Left colon (tissue), 2 donors: ENCODE results near the gene CDC42SE2. TPM values are rescaled to one million over a fixed set of nuclear protein-coding genes. Genes with fewer than 3 reads are reported as not detected.
"Not testable (repeated sequence)": the region's sequence is repeated elsewhere in the genome, so short reads cannot be mapped to it uniquely, and the experiment has no call there.

ENCODE experiments used
- ATAC-seq: fragments of 200-7000 bp; cut with Tn5 transposase; one replicate; pipeline ENCODE4 v1.9.1; 2020; ENCODE audit warnings: mild to moderate bottlenecking, moderate library complexity
- DNase-seq, 2 donors: peaks; one replicate each; pipeline ENCODE4 v3.0.0-alpha.2; 2020
- intact Hi-C, 2 donors: fragments of 100-400 bp; cut with DNase I in 1 of 2; cut with micrococcal nuclease in 1 of 2; formaldehyde crosslinking; loops; one replicate each; pipeline versions ENCODE4 v1.11.2 to v1.14.0; 2022; cut with DNase I, micrococcal nuclease
- total RNA-seq, 2 donors: library from RNA; stranded (reverse); fragmentation: NEBNext Ultra II Directional; extraction: Animal tissue kit (Norgen Biotek cat#: 25700); gene quantifications; one replicate each; pipeline ENCODE4 v1.2.1, GENCODE V29; 2021
- donor health status: DM: no; HTN: no; CAD: no.
- donor health status: DM: yes; HTN: yes; CAD: no.

The CDC42SE2 gene
- total RNA-seq, 2 donors from 2014 or later = 106 to 114 TPM

DNA sequence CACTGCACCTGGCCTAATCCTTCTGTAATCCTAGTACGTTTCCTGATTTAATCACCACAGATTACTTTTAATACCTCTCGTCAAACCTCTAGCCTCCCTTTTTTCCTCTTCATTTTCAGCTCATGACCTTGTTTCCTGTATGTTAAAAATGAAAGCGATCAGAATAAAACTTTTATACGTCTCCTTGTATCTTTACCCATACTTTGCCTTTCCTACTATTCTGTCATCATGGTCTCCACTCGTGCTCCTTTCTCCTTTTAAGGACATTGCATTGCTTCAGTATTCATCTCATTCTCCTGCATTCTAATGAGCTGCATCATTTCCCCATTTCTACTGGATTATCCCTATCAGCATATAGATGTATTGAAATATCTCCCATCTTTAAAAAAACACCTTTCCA, 8.5 kb downstream of the CDC42SE2 start:
- DNase-seq (no peak), ATAC-seq (no peak)
- intact Hi-C loops = no loop called here

DNA sequence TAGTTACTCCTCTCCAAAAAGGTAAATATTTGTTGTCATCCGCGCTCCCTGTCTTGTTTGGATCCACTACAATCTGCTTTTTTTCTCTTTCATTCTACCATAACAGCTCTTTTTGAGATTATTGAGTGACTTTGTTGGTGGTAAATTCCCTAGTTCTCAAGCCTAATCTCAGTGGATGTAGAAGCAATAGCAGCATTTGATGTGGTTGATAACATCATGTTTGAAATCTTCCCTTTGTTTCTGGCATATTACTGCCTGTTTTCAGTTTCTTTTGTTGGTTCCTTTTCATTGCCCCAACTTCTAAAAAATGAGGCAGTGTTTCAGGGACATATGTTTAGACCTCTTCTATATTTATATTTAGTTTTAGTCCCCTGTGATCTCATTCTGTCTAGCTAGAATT, 8.9 kb downstream of the CDC42SE2 start:
- ATAC-seq = no peak
- intact Hi-C loops = no loop called here
- no peak for DNase-seq

DNA sequence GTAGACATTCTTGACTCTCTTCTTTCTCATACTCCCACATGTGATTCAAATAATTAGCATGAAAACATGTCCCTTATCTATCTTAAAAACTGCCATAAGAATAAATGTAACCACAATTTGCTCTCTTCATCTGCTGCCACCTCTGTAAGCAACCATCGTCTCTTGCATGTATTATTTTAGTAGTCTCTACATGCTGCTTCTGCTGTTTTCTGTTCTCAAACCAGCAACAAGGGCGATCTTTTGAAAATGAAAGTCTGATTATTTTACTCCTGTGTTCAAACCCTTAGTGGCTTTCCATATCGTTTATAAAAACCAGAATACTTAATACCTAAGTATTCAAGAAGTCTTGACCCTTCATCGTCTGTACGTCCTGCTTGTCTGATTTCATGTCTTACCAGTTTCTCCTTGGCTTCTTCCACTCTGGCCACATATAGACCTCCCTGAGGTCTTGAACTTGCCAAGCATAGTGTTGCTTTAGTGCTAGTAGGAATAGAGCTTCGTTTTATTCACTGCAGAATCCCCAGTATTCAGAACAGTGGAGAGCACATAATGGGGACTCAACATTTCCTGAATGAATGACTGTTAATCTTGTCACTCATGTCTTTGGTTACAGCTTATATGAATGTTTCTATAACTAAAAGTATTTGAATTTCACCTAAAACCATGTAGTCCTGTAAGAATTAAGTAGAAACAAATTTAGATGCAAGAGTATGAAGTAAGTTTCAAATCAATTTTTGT, 10.6 kb downstream of the CDC42SE2 start:
- no peak for DNase-seq
- intact Hi-C loops = no loop called here
- ATAC-seq = no peak

- intact Hi-C loops = no loop called here
- DNase-seq (no peak), ATAC-seq (no peak)
Observed at GRCh38 chr5:131276072-131276471, 12.2 kb downstream of the CDC42SE2 start.

- no peak for DNase-seq
- ATAC-seq = no peak
- intact Hi-C loops = no loop called here
Observed at GRCh38 chr5:131277447-131277846, 13.6 kb downstream of the CDC42SE2 start.

DNA sequence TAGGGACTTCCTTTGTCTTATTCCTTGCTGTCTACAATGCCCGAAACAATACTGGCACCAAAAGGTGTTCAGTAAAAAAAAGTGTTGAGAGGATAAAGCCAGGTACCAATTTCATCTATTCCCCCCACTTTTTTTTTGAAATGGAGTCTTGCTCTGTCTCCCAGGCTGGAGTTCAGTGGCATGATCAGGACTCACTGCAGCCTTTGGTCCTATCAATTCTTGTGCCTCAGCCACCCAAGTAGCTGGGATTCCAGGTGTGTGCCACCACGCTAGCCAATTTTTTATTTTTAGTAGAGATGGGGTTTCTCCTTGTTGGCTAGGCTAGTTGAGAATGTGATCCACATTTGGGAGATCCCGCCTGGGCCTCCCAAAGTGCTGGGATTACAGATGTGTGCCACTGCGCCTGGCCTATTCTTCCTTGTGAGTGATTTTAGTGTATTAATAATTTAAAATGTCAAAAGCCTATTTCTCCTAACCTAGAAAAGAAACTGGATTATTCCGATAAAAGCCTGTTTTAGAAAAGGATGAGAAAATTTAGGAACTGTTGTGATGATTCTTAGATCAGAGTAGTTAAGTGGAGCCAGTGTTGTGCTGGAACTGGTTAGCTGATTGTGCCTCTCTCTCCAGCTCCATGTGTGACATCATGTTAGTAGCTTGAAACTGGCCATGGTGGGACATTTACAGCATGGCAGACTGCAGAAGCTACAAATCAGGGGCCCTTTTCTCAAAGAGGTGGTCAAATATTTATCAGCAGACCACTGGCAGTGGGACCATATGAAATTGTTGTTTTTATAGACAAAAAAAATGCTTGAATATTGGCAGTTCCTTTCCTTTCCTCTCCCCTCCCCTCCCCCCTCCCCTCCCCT, 14.3 kb downstream of the CDC42SE2 start:
- DNase-seq = no peak
- no peak for ATAC-seq
- intact Hi-C loops = no loop called here

GRCh38 chr5:131278741-131279124, 14.9 kb downstream of the CDC42SE2 start:
- ATAC-seq, intact Hi-C loops, DNase-seq: not testable (repeated sequence)

- no peak for ATAC-seq
- intact Hi-C loops = no loop called here
- DNase-seq = no peak
Observed at GRCh38 chr5:131279204-131279603, 15.4 kb downstream of the CDC42SE2 start.

GRCh38 chr5:131280417-131280816, 16.6 kb downstream of the CDC42SE2 start:
- intact Hi-C loops = no loop called here
- DNase-seq (no peak), ATAC-seq (no peak)

DNA sequence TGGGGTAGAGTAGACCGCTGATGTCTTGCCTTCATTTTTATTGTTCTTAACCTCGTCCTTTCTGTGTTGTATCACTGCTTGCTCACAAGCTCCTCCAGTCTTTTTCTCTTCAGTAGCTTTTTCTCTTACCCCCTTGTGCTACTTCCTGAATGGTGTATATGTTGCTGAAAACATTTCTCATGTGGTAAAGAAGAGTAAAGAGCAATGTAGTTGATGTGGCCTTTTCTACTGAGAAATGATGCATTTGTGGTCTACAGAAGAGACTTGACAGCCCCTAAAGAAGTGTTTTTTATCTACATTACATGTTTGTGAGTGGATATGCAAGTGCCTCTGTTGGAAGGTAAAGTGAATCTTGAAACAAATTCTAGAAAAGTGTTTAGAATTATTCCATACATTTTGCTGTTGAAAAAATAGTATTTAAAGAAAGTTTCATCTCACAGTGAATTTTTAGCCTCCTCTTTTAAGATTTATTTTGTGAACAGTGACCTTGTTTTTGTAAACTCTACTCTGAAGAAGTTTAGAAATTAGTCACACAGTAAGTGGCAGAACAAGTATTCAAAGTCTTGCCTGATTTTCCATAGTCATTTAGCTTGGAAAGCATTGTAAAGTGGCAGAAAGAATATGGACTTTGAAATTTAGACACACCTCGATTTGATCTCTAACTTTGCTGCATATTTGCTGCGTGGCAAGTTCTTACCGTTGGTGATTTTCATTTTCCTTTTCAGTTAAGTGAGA, 17.4 kb downstream of the CDC42SE2 start:
- ATAC-seq = peak; percentile 79
- intact Hi-C loops = no loop called here

GRCh38 chr5:131281868-131282234, 18.0 kb downstream of the CDC42SE2 start:
- ATAC-seq (peak; percentile 17), DNase-seq (no peak)
- intact Hi-C loops = no loop called here

More for the DNA sequence above, 17.4 kb downstream of the CDC42SE2 start:
- DNase-seq = no peak

DNA sequence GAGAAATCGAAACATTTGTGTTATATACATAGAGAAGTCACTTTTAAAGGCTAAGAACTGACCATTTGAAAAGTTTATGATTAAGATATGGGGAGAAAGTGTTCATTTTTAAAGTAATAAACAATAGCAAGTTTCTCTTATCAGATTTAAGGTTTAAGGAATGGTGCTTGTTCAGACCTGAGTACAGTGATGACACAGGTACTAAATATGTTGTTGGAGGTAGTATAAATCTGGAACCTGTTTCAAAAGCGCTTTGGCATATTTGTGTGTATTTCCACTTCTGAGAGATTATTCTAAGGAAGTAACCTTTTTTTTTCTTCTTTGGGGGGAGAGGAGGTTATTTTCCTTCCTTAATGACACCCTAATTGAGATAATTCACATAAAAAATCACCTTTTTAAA, 18.4 kb downstream of the CDC42SE2 start:
- DNase-seq (no peak), ATAC-seq (peak; percentile 20)
- intact Hi-C loops = no loop called here

GRCh38 chr5:131285703-131286399, 22.0 kb downstream of the CDC42SE2 start:
- intact Hi-C loops = no loop called here
- ATAC-seq (peak; percentile 28), DNase-seq (no peak)

- intact Hi-C loops = no loop called here
- DNase-seq (no peak), ATAC-seq (peak; percentile 86)
Observed at GRCh38 chr5:131286400-131286715, 22.5 kb downstream of the CDC42SE2 start.

GRCh38 chr5:131288328-131288727, 24.5 kb downstream of the CDC42SE2 start:
- ATAC-seq = no peak

DNA sequence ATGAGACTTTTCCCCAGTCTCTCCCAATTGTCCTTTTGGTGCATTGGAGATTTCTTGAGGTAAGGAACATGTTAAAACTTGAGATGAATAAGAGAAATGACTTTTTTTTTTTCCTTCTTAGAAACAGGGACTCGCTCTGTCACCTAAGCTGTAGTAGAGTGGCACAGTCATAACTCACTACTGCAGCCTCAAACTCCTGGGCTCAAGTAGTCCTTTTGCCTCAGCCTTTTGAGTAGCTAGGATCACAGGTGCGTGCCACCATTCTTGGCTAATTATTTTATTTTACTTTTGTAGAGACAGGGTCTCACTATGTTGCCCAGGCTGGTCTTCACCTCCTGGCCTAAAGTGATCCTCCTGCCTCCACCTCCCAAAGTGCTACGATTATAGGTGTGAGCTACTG, 25.9 kb downstream of the CDC42SE2 start:
- DNase-seq (no peak), ATAC-seq (no peak)
- intact Hi-C loops = no loop called here

More at GRCh38 chr5:131288328-131288727, 24.5 kb downstream of the CDC42SE2 start:
- DNase-seq = no peak
- intact Hi-C loops = no loop called here

DNA sequence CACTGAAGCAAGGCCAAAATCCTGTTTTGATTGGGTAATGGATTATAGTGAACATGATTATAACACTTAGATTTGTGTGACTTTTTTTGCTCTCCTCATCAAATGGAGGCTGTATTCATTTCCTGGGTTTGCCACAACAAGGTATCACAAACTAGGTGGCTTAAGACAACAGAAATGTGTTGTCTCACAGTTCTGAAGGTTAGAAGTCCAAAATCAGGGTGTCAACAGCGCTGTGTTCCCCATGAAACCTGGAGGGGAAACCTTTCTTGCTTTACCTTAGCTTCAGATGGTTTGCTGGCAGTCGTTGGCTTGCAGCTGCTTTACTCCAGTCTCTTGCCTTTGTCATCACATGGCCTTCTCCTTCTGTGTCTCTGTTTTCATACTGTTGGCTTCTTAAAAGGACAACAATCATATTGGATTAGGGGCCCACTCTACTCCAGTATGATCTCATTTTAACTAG, 32.4 kb downstream of the CDC42SE2 start:
- no peak for DNase-seq
- intact Hi-C loops = no loop called here
- no peak for ATAC-seq

DNA sequence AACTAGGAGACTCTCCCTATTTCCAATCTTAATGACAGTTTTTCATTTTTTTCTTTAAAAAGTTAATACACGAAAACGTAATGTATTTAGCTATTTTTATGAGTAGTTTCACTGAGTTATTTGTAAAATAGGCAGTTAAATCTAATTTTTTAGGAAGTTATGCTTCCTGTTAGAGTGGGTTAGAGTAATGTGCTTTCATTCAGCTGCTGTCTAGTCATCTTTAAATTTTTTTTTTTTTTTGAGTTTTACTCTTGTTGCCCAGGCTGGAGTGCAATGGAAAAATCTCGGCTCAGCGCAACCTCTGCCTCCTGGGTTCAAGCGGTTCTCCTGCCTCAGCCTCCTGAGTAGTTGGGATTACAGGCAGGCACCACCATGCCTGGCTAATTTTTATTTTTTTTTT, 34.0 kb downstream of the CDC42SE2 start:
- DNase-seq = no peak
- ATAC-seq = no peak
- intact Hi-C loops = no loop called here

DNA sequence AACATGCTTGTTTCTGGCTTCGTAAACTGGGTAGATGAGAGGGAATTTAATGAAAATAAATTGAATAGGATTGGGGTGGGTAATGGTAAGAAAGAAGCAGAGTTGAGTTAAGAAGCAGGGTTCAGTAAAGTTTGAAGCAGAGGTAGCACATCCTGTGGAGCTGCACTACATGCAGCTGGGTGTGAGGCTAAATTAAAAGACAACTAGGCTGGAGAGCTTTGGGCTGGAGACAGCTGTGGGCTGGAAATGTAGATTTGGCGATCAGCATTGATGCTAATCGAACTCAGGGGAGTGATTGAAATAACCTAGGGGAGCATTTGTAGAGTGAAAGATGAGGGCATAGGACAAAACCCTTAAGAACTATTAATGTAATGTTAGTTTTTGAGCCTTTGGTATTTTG, 35.6 kb downstream of the CDC42SE2 start:
- DNase-seq = no peak
- intact Hi-C loops = no loop called here
- no peak for ATAC-seq
